Thoracic aorta (tissue), 2 donors: ENCODE data around the gene EXOC3. TPM values are rescaled to one million over a fixed set of nuclear protein-coding genes. Genes with fewer than 3 reads are reported as not detected.

Source experiments
- ATAC-seq: fragments of 150-250 bp; one replicate; pipeline ENCODE4 v1.8.0; 2017; ENCODE audit warnings: low read depth; ENCODE audit not compliant: insufficient number of reproducible peaks, low FRiP score
- DNase-seq: peaks from one replicate; pipeline ENCODE4 v3.0.0-alpha.2; 2020; ENCODE audit warnings: low spot score
- H3K27ac ChIP-seq, 2 donors: fragments of 200-600 bp; sonication (generic); 1 replicate in 1 of 2; 2 replicates in 1 of 2; pipeline ENCODE4 v1.5.1; 2016; ENCODE audit warnings: mild to moderate bottlenecking in 2 of 2, moderate library complexity in 2 of 2
- H3K27me3 ChIP-seq: fragments of 200-600 bp; sonication (generic); replicated peaks from 2 replicates; pipeline ENCODE4 v1.6.0; 2016; ENCODE audit warnings: mild to moderate bottlenecking; ENCODE audit not compliant: insufficient read depth
- H3K36me3 ChIP-seq: fragments of 200-600 bp; sonication (generic); one replicate; pipeline ENCODE4 v1.5.1; 2016
- H3K4me1 ChIP-seq, 2 donors: fragments of 200-600 bp; sonication (generic); 1 replicate in 1 of 2; 2 replicates in 1 of 2; pipeline versions ENCODE4 v1.5.1 to v1.6.0; 2016; ENCODE audit warnings: low read depth in 2 of 2, mild to moderate bottlenecking in 1 of 2; ENCODE audit not compliant: control insufficient read depth in 1 of 2
- H3K4me3 ChIP-seq: fragments of 200-600 bp; sonication (generic); 2 replicates; pipeline ENCODE4 v1.5.1; 2016; ENCODE audit warnings: mild to moderate bottlenecking
- H3K9me3 ChIP-seq: fragments of 200-600 bp; sonication (generic); 2 replicates; pipeline ENCODE4 v1.5.1; 2016
- CTCF ChIP-seq: fragments of 200-600 bp; sonication (generic); IDR thresholded peaks from one replicate; pipeline ENCODE4 v1.5.1; 2019; ENCODE audit warnings: antibody characterized with exemption
- total RNA-seq, 2 donors: library from RNA; depleted of rRNA; stranded (reverse); fragments of >200 nt; gene quantifications; one replicate each; pipeline versions ENCODE4 v1.1.0 to v1.2.3, GENCODE V29; 2016

EXOC3 gene
- total RNA-seq, 2 donors from 2014 or later: 34.5 to 79.7 TPM

GRCh38 chr5:510521-510920 is 67.5 kb downstream of the EXOC3 start:
- Histone ChIP-seq H3K36me3 (no peaks in the 10 kb centered on the region), H3K4me3 (no peak overlapping the region), H3K4me1 (no peaks in the 10 kb centered on the region), H3K27ac (no peak overlapping the region), H3K9me3 (no peaks in the 10 kb centered on the region), H3K27me3 (no peaks in the 10 kb centered on the region)
- no peak for DNase-seq
- ATAC-seq: no peak
- TF ChIP-seq CTCF: no peak

GRCh38 chr5:511476-511875 is 68.5 kb downstream of the EXOC3 start:
- H3K9me3 ChIP-seq: no peaks in the 10 kb centered on the region
- ATAC-seq (no peak), DNase-seq (no peak)
- H3K4me3 ChIP-seq: no peak overlapping the region
- no peak for TF ChIP-seq CTCF
- no peaks in the 10 kb centered on the region for H3K27me3 ChIP-seq
- no peaks in the 10 kb centered on the region for H3K36me3 ChIP-seq
- H3K4me1 ChIP-seq: no peaks in the 10 kb centered on the region
- no peak overlapping the region for H3K27ac ChIP-seq

GRCh38 chr5:513216-514100 is 70.5 kb downstream of the EXOC3 start:
- no peak overlapping the region for H3K27ac ChIP-seq

GRCh38 chr5:514101-514485 is 71.1 kb downstream of the EXOC3 start:
- no peak for ATAC-seq
- no peaks in the 10 kb centered on the region for H3K27me3 ChIP-seq
- H3K9me3 ChIP-seq: no peaks in the 10 kb centered on the region

More at GRCh38 chr5:513216-514100, 70.5 kb downstream of the EXOC3 start:
- Histone ChIP-seq H3K4me1 (no peaks in the 10 kb centered on the region), H3K9me3 (no peaks in the 10 kb centered on the region), H3K27me3 (no peaks in the 10 kb centered on the region), H3K36me3 (no peaks in the 10 kb centered on the region), H3K4me3 (no peak overlapping the region)
- no peak for TF ChIP-seq CTCF
- DNase-seq (no peak), ATAC-seq (no peak)

GRCh38 chr5:514673-515072 is 71.7 kb downstream of the EXOC3 start:
- H3K9me3 ChIP-seq: no peaks in the 10 kb centered on the region
- no peak for TF ChIP-seq CTCF
- H3K4me3 ChIP-seq: no peak overlapping the region
- H3K27me3 ChIP-seq: no peaks in the 10 kb centered on the region
- DNase-seq: no peak
- H3K27ac ChIP-seq: no peak overlapping the region
- ATAC-seq: no peak
- no peaks in the 10 kb centered on the region for H3K36me3 ChIP-seq
- H3K4me1 ChIP-seq: no peaks in the 10 kb centered on the region

More at GRCh38 chr5:514101-514485, 71.1 kb downstream of the EXOC3 start:
- Histone ChIP-seq H3K27ac (no peak overlapping the region), H3K4me3 (no peak overlapping the region), H3K4me1 (no peaks in the 10 kb centered on the region), H3K36me3 (no peaks in the 10 kb centered on the region)
- no peak for DNase-seq
- no peak for TF ChIP-seq CTCF
